ENCODE measurements around the gene TAGLN2.

The TAGLN2 gene

GRCh38 chr1:159957824-159958268, 32.5 kb upstream of the TAGLN2 start:
- TF ChIP-seq GATA3 (IDR thresholded peaks at IDR 0.05; ENCODE audit: low read depth, low read length) (no peak), GATA2 (IDR thresholded peaks at IDR 0.05; ENCODE audit: low read depth, low read length) (no peak)

- TF ChIP-seq GATA3 (IDR thresholded peaks at IDR 0.05; ENCODE audit: low read depth, low read length), result no peak
- no peak for TF ChIP-seq GATA2 (IDR thresholded peaks at IDR 0.05; ENCODE audit: low read depth, low read length)
Measured at GRCh38 chr1:159955456-159955855, 30.1 kb upstream of the TAGLN2 start.

GRCh38 chr1:159953536-159954515, 28.5 kb upstream of the TAGLN2 start, which contains the start of gene SLAMF9:
TSS of gene SLAMF9 (minus strand) at chr1:159954237. CDS start at chr1:159954137, 100 bp downstream.
- TF ChIP-seq GATA2 (IDR thresholded peaks at IDR 0.05; ENCODE audit: low read depth, low read length) (no peak), GATA3 (IDR thresholded peaks at IDR 0.05; ENCODE audit: low read depth, low read length) (no peak)

- no peak for TF ChIP-seq GATA3 (IDR thresholded peaks at IDR 0.05; ENCODE audit: low read depth, low read length)
- TF ChIP-seq GATA2 (IDR thresholded peaks at IDR 0.05; ENCODE audit: low read depth, low read length), result no peak
Measured at GRCh38 chr1:159952932-159953331, 27.6 kb upstream of the TAGLN2 start.

GRCh38 chr1:159951551-159951950, 26.2 kb upstream of the TAGLN2 start:
- TF ChIP-seq GATA3 (IDR thresholded peaks at IDR 0.05; ENCODE audit: low read depth, low read length) (no peak), GATA2 (IDR thresholded peaks at IDR 0.05; ENCODE audit: low read depth, low read length) (no peak)

- TF ChIP-seq GATA3 (IDR thresholded peaks at IDR 0.05; ENCODE audit: low read depth, low read length), result no peak
- no peak for TF ChIP-seq GATA2 (IDR thresholded peaks at IDR 0.05; ENCODE audit: low read depth, low read length)
Measured at GRCh38 chr1:159951016-159951415, 25.7 kb upstream of the TAGLN2 start.

GRCh38 chr1:159949981-159950381, 24.7 kb upstream of the TAGLN2 start:
- TF ChIP-seq GATA3 (IDR thresholded peaks at IDR 0.05; ENCODE audit: low read depth, low read length), result no peak
- TF ChIP-seq GATA2 (IDR thresholded peaks at IDR 0.05; ENCODE audit: low read depth, low read length), result no peak

GRCh38 chr1:159949123-159949522, 23.8 kb upstream of the TAGLN2 start:
- TF ChIP-seq GATA2 (IDR thresholded peaks at IDR 0.05; ENCODE audit: low read depth, low read length) (no peak), GATA3 (IDR thresholded peaks at IDR 0.05; ENCODE audit: low read depth, low read length) (no peak)

GRCh38 chr1:159947942-159948341, 22.6 kb upstream of the TAGLN2 start:
- TF ChIP-seq GATA2 (IDR thresholded peaks at IDR 0.05; ENCODE audit: low read depth, low read length) (no peak), GATA3 (IDR thresholded peaks at IDR 0.05; ENCODE audit: low read depth, low read length) (no peak)

- TF ChIP-seq GATA2 (IDR thresholded peaks at IDR 0.05; ENCODE audit: low read depth, low read length) (no peak), GATA3 (IDR thresholded peaks at IDR 0.05; ENCODE audit: low read depth, low read length) (no peak)
Measured at GRCh38 chr1:159946242-159947187, 21.2 kb upstream of the TAGLN2 start.

GRCh38 chr1:159945483-159946241, 20.4 kb upstream of the TAGLN2 start, which contains the start of gene IGSF9:
TSS of gene IGSF9 (minus strand) at chr1:159945613. CDS start at chr1:159943454, 2,159 bp downstream.
- no peak for TF ChIP-seq GATA2 (IDR thresholded peaks at IDR 0.05; ENCODE audit: low read depth, low read length)
- no peak for TF ChIP-seq GATA3 (IDR thresholded peaks at IDR 0.05; ENCODE audit: low read depth, low read length)

GRCh38 chr1:159944623-159945455, 19.5 kb upstream of the TAGLN2 start:
- TF ChIP-seq GATA3 (IDR thresholded peaks at IDR 0.05; ENCODE audit: low read depth, low read length) (no peak), GATA2 (IDR thresholded peaks at IDR 0.05; ENCODE audit: low read depth, low read length) (no peak)

Data from SH-SY5Y (cell line).